Measurements from ENCODE around the gene AKR1A1.
"Not testable (repeated sequence)": the region's sequence is repeated elsewhere in the genome, so short reads cannot be mapped to it uniquely, and the experiment has no call there.

The AKR1A1 gene

GRCh38 chr1:45550401-45551351, at the start of gene AKR1A1:
Gene AKR1A1 (plus strand): TSS chr1:45550826. CDS start chr1:45561795, 10,969 bp downstream.
- DNase-seq (ENCODE audit: low read depth): peak; percentile 89

GRCh38 chr1:45501505-45501859, 49.1 kb upstream of the AKR1A1 start:
- DNase-seq (ENCODE audit: low read depth): no peak

- DNase-seq (ENCODE audit: low read depth): no peak
These were observed 46.9 kb upstream of the AKR1A1 start for GRCh38 chr1:45503462-45504360.

- DNase-seq (ENCODE audit: low read depth): no peak
These were observed 43.4 kb upstream of the AKR1A1 start for GRCh38 chr1:45507195-45507594.

- no peak for DNase-seq (ENCODE audit: low read depth)
These were observed 42.7 kb upstream of the AKR1A1 start for GRCh38 chr1:45507893-45508292.

- peak; percentile 20 for DNase-seq (ENCODE audit: low read depth)
These were observed 42.1 kb upstream of the AKR1A1 start for GRCh38 chr1:45508295-45509151.

GRCh38 chr1:45510036-45510971, 40.3 kb upstream of the AKR1A1 start:
- no peak for DNase-seq (ENCODE audit: low read depth)

GRCh38 chr1:45510972-45511527, 39.6 kb upstream of the AKR1A1 start:
- no peak for DNase-seq (ENCODE audit: low read depth)

- peak; percentile 82 for DNase-seq (ENCODE audit: low read depth)
These were observed 38.0 kb upstream of the AKR1A1 start for GRCh38 chr1:45512641-45513054.

- DNase-seq (ENCODE audit: low read depth): not testable (repeated sequence)
These were observed 36.9 kb upstream of the AKR1A1 start for GRCh38 chr1:45513532-45514260.

- no peak for DNase-seq (ENCODE audit: low read depth)
These were observed 34.6 kb upstream of the AKR1A1 start for GRCh38 chr1:45516036-45516435.

- DNase-seq (ENCODE audit: low read depth): no peak
These were observed 34.2 kb upstream of the AKR1A1 start for GRCh38 chr1:45516465-45516864.

- not testable (repeated sequence) for DNase-seq (ENCODE audit: low read depth)
These were observed 32.3 kb upstream of the AKR1A1 start for GRCh38 chr1:45518366-45518765.

- DNase-seq (ENCODE audit: low read depth): no peak
These were observed 31.7 kb upstream of the AKR1A1 start for GRCh38 chr1:45518910-45519309.

- not testable (repeated sequence) for DNase-seq (ENCODE audit: low read depth)
These were observed 30.9 kb upstream of the AKR1A1 start for GRCh38 chr1:45519774-45520173.

GRCh38 chr1:45521413-45522323, 29.0 kb upstream of the AKR1A1 start, which contains the start of gene PRDX1:
Gene PRDX1 (minus strand): TSS chr1:45521884. CDS start chr1:45519043, 2,841 bp downstream.
- peak; percentile 96 for DNase-seq (ENCODE audit: low read depth)

- peak; percentile 81 for DNase-seq (ENCODE audit: low read depth)
These were observed 28.1 kb upstream of the AKR1A1 start for GRCh38 chr1:45522324-45523104.
